Gastrocnemius medialis (tissue), 4 donors: ENCODE results near the gene PAX5.

Experiments used
- CTCF ChIP-seq, 5 experiments: fragments of 450-650 bp in 3 of 5; fragments of 200-600 bp in 2 of 5; sonication (generic) in 2 of 5; IDR thresholded peaks in 4 of 5; conservative IDR thresholded peaks in 1 of 5; 1 replicate in 4 of 5; 2 replicates in 1 of 5; pipeline ENCODE4 v1.5.1; 2016 to 2019; ENCODE audit warnings: antibody characterized with exemption in 5 of 5, mild to moderate bottlenecking in 3 of 5, moderate library complexity in 3 of 5
- POLR2A ChIP-seq, 2 donors: fragments of 450-650 bp; IDR thresholded peaks; one replicate each; pipeline ENCODE4 v1.6.1; 2017; ENCODE audit warnings: antibody characterized with exemption in 2 of 2, mild to moderate bottlenecking in 2 of 2, moderate library complexity in 2 of 2

GRCh38 chr9:36939214-36939613 lies 94.9 kb downstream of the PAX5 start:
- TF ChIP-seq CTCF (IDR thresholded peaks at IDR 0.05 in 4 of 5, conservative IDR thresholded peaks at IDR 0.05 in 1 of 5) (no peak), POLR2A (IDR thresholded peaks at IDR 0.05) (no peak)
